ENCODE results near the gene ZNF680.

- TF ChIP-seq CTCF (conservative IDR thresholded peaks at IDR 0.05; ENCODE audit: low read depth, low read length) (no peak), BHLHE40 (IDR thresholded peaks at IDR 0.05; ENCODE audit: low read depth, low read length) (no peak), RCOR1 (IDR thresholded peaks at IDR 0.05; ENCODE audit: insufficient replicate concordance, low read length) (no peak), MAZ (IDR thresholded peaks at IDR 0.05; ENCODE audit: borderline replicate concordance, low read depth, low read length) (no peak), POLR2A (IDR thresholded peaks at IDR 0.05; ENCODE audit: low read depth, low read length) (no peak), RAD21 (IDR thresholded peaks at IDR 0.05; ENCODE audit: low read length) (no peak), USF2 (IDR thresholded peaks at IDR 0.05; ENCODE audit: low read depth, low read length) (no peak), SMC3 (IDR thresholded peaks at IDR 0.05; ENCODE audit: low read depth, low read length) (no peak), RFX5 (IDR thresholded peaks at IDR 0.05; ENCODE audit: low read depth, low read length) (no peak), MAFK (IDR thresholded peaks at IDR 0.05; ENCODE audit: low read depth, low read length) (no peak), CEBPB (IDR thresholded peaks at IDR 0.05; ENCODE audit: low read depth, low read length) (no peak), CHD1 (IDR thresholded peaks at IDR 0.05; ENCODE audit: low read depth, low read length) (no peak), FOS (IDR thresholded peaks at IDR 0.05; ENCODE audit: low read depth, low read length) (no peak), ELK1 (IDR thresholded peaks at IDR 0.05; ENCODE audit: borderline replicate concordance, low read depth, low read length) (no peak)
These were observed 18.9 kb downstream of the ZNF680 start for GRCh38 chr7:64544010-64544409.
